IMR-90 (cell line): ENCODE measurements around the gene GLIS1. TPM values are rescaled to one million over a fixed set of nuclear protein-coding genes. Genes with fewer than 3 reads are reported as not detected.

ENCODE experiments used
- ATAC-seq: fragments of 200-7000 bp; cut with Tn5 transposase; 2 replicates; pipeline ENCODE4 v1.9.1; 2020; ENCODE audit warnings: low read depth, mild to moderate bottlenecking, moderate library complexity
- BruUV-seq: library from RNA; stranded (reverse); fragments of 400-500 nt; replicated peaks from 2 replicates; lab custom pipeline; 2021; lab: Mats Ljungman, UMichigan
- CTCF ChIA-PET: fragments of 300-600 bp; formaldehyde crosslinking; extraction: SDS; loops from one replicate; lab custom pipeline; 2021; ENCODE audit warnings: antibody characterized with exemption; lab: Yijun Ruan, JAX
- POLR2A ChIA-PET: fragments of 300-600 bp; sonication (Branson Sonifier 250); formaldehyde crosslinking; loops from one replicate; lab custom pipeline; 2022; ENCODE audit warnings: antibody characterized with exemption; ENCODE audit not compliant: unreplicated experiment; lab: Charles Lee
- DNase-seq: peaks from one replicate; pipeline ENCODE4 v3.0.0; 2013
- H2AFZ ChIP-seq: replicated peaks from 2 replicates; pipeline ENCODE3; 2013; ENCODE audit warnings: low read length, mild to moderate bottlenecking; ENCODE audit not compliant: poor library complexity
- H2AK5ac ChIP-seq: 2 replicates; pipeline ENCODE4 v1.6.1; 2013; ENCODE audit warnings: low read depth, low read length, inconsistent platforms
- H2AK9ac ChIP-seq: replicated peaks from 2 replicates; pipeline ENCODE3; 2013; ENCODE audit warnings: mild to moderate bottlenecking, low read depth, low read length, moderate library complexity; ENCODE audit not compliant: poor library complexity
- H2BK120ac ChIP-seq: 2 replicates; pipeline ENCODE4 v1.6.1; 2013; ENCODE audit warnings: low read depth, low read length, inconsistent platforms
- H2BK15ac ChIP-seq: 3 replicates; pipeline ENCODE4 v1.6.1; 2013; ENCODE audit warnings: low read depth, low read length, inconsistent platforms
- H2BK20ac ChIP-seq: 2 replicates; pipeline ENCODE4 v1.6.1; 2013; ENCODE audit warnings: low read depth, mild to moderate bottlenecking, inconsistent platforms, low read length, moderate library complexity
- H2BK5ac ChIP-seq: 2 replicates; pipeline ENCODE4 v1.6.1; 2013; ENCODE audit warnings: mild to moderate bottlenecking, low read depth, low read length, inconsistent platforms; ENCODE audit not compliant: poor library complexity, severe bottlenecking
- H3K14ac ChIP-seq: replicated peaks from 2 replicates; pipeline ENCODE4 v1.6.1; 2013; ENCODE audit warnings: low read depth, low read length, inconsistent platforms
- H3K18ac ChIP-seq: 2 replicates; pipeline ENCODE4 v1.6.1; 2013; ENCODE audit warnings: low read depth, low read length, control low read depth
- H3K23ac ChIP-seq: 2 replicates; pipeline ENCODE4 v1.6.1; 2013; ENCODE audit warnings: low read depth, low read length, inconsistent platforms
- H3K27ac ChIP-seq: 2 replicates; pipeline ENCODE4 v1.5.1; 2013; ENCODE audit warnings: mild to moderate bottlenecking, control low read depth, low read length; ENCODE audit not compliant: insufficient read depth
- H3K27me3 ChIP-seq: 2 replicates; pipeline ENCODE4 v1.6.1; 2013; ENCODE audit warnings: low read length; ENCODE audit not compliant: control insufficient read depth, insufficient read depth
- H3K36me3 ChIP-seq: 2 replicates; pipeline ENCODE4 v1.6.1; 2013; ENCODE audit warnings: low read length, mixed read lengths; ENCODE audit not compliant: control insufficient read depth, insufficient read depth
- H3K4ac ChIP-seq: 2 replicates; pipeline ENCODE4 v1.6.1; 2013; ENCODE audit warnings: low read depth, low read length, inconsistent platforms
- H3K4me1 ChIP-seq: 2 replicates; pipeline ENCODE4 v1.6.1; 2013; ENCODE audit warnings: low read length, mixed read lengths; ENCODE audit not compliant: control insufficient read depth, insufficient read depth
- H3K4me2 ChIP-seq: 2 replicates; pipeline ENCODE4 v1.6.1; 2013; ENCODE audit warnings: low read depth, mild to moderate bottlenecking, control low read depth, low read length, moderate library complexity
- H3K4me3 ChIP-seq: 2 replicates; pipeline ENCODE4 v1.5.1; 2013; ENCODE audit warnings: low read depth, mild to moderate bottlenecking, control low read depth, low read length, moderate library complexity; ENCODE audit not compliant: insufficient read depth
- H3K56ac ChIP-seq: 2 replicates; pipeline ENCODE4 v1.6.1; 2013; ENCODE audit warnings: low read length, inconsistent platforms; ENCODE audit not compliant: insufficient read depth; ENCODE audit errors: extremely low read depth
- H3K79me1 ChIP-seq, 2 experiments: 2 replicates each; pipeline ENCODE4 v1.6.1; 2013; ENCODE audit warnings: low read length in 2 of 2, inconsistent platforms in 1 of 2, low read depth in 1 of 2
- H3K9ac ChIP-seq: 2 replicates; pipeline ENCODE4 v1.6.1; 2013; ENCODE audit warnings: low read depth, low read length, control low read depth
- H3K9me1 ChIP-seq: 2 replicates; pipeline ENCODE4 v1.6.1; 2013; ENCODE audit warnings: low read length, inconsistent platforms; ENCODE audit not compliant: insufficient read depth
- H3K9me3 ChIP-seq: 2 replicates; pipeline ENCODE4 v1.6.1; 2013; ENCODE audit warnings: low read length; ENCODE audit not compliant: control insufficient read depth, insufficient read depth
- H4K20me1 ChIP-seq: 2 replicates; pipeline ENCODE4 v1.6.1; 2013; ENCODE audit warnings: low read length, inconsistent platforms; ENCODE audit not compliant: insufficient read depth
- H4K5ac ChIP-seq: 2 replicates; pipeline ENCODE4 v1.6.1; 2013; ENCODE audit warnings: mild to moderate bottlenecking, low read depth, low read length, control low read depth
- H4K8ac ChIP-seq, 2 experiments: 2 replicates each; pipeline ENCODE4 v1.6.1; 2013; ENCODE audit warnings: low read depth in 2 of 2, low read length in 2 of 2, control low read depth in 1 of 2, inconsistent platforms in 1 of 2
- H4K91ac ChIP-seq: 2 replicates; pipeline ENCODE4 v1.6.1; 2013; ENCODE audit warnings: low read depth, low read length, inconsistent platforms; ENCODE audit not compliant: insufficient read depth
- BHLHE40 ChIP-seq: fragments of 150-350 bp; IDR thresholded peaks from 2 replicates; pipeline ENCODE4 v1.6.1; 2016; ENCODE audit warnings: mild to moderate bottlenecking, low read depth, low read length
- CEBPB ChIP-seq: IDR thresholded peaks from 2 replicates; pipeline ENCODE4 v1.6.1; 2012; ENCODE audit warnings: low read depth, low read length, improper control_type of control experiment
- CHD1 ChIP-seq: IDR thresholded peaks from 2 replicates; pipeline ENCODE4 v1.6.1; 2012; ENCODE audit warnings: low read depth, low read length, improper control_type of control experiment
- FOS ChIP-seq: fragments of 150-350 bp; IDR thresholded peaks from 2 replicates; pipeline ENCODE4 v1.6.1; 2016; ENCODE audit warnings: low read depth, low read length
- MAFK ChIP-seq: IDR thresholded peaks from 2 replicates; pipeline ENCODE4 v1.6.1; 2012; ENCODE audit warnings: low read depth, low read length, improper control_type of control experiment
- MAZ ChIP-seq: IDR thresholded peaks from 2 replicates; pipeline ENCODE4 v1.6.1; 2012; ENCODE audit warnings: low read depth, mild to moderate bottlenecking, low read length, improper control_type of control experiment, moderate library complexity, borderline replicate concordance
- MXI1 ChIP-seq: IDR thresholded peaks from 2 replicates; pipeline ENCODE4 v1.6.1; 2012; ENCODE audit warnings: low read depth, mild to moderate bottlenecking, low read length, moderate library complexity, borderline replicate concordance
- NFE2L2 ChIP-seq: fragments of 150-350 bp; IDR thresholded peaks from 2 replicates; pipeline ENCODE4 v1.6.1; 2016; ENCODE audit warnings: low read depth, mild to moderate bottlenecking, low read length
- POLR2A ChIP-seq: IDR thresholded peaks from 2 replicates; pipeline ENCODE4 v1.6.1; 2012; ENCODE audit warnings: mild to moderate bottlenecking, low read depth, low read length
- RCOR1 ChIP-seq: IDR thresholded peaks from 2 replicates; pipeline ENCODE4 v1.6.1; 2012; ENCODE audit warnings: mild to moderate bottlenecking, low read length, improper control_type of control experiment; ENCODE audit not compliant: insufficient replicate concordance
- SMC3 ChIP-seq: fragments of 150-350 bp; IDR thresholded peaks from 2 replicates; pipeline ENCODE4 v1.6.1; 2016; ENCODE audit warnings: low read depth, mild to moderate bottlenecking, antibody characterized with exemption, low read length, moderate library complexity
- USF2 ChIP-seq: fragments of 150-350 bp; IDR thresholded peaks from 2 replicates; pipeline ENCODE4 v1.6.1; 2017; ENCODE audit warnings: mild to moderate bottlenecking, antibody characterized with exemption, low read length, low read depth
- WGBS, 2 experiments: methylation state at CpG; one replicate each; pipeline versions ENCODE4 v1.1.5 to v1.1.7; 2013; ENCODE audit warnings: missing lambda C conversion rate in 2 of 2; ENCODE audit not compliant: insufficient read length in 1 of 2; ENCODE audit errors: extremely low coverage in 2 of 2; 5-methylcytosine and 5-hydroxymethylcytosine counted together
- dilution Hi-C: fragments of 300-500 bp; cut with HindIII; formaldehyde crosslinking; loops from one replicate; pipeline ENCODE4 v1.14.3; 2018; ENCODE audit warnings: low sequenced_read_pairs; ENCODE audit not compliant: unreplicated experiment
- in situ Hi-C: fragments of 300-500 bp; cut with MboI; formaldehyde crosslinking; loops from 3 replicates; pipeline ENCODE4 v1.14.3; 2019; ENCODE audit warnings: low sequenced_read_pairs, inconsistent platforms, mixed read lengths
- intact Hi-C: fragments of 100-400 bp; cut with micrococcal nuclease; formaldehyde crosslinking; loops from 2 replicates; pipeline ENCODE4 v1.10.0; 2022
- polyA plus RNA-seq, 3 experiments: library from polyadenylated mRNA; depleted of rRNA; stranded (reverse); fragments of >200 nt; gene quantifications; 2 replicates each; pipeline ENCODE4 v1.2.3, GENCODE V29; 2012; ENCODE audit warnings: low replicate concordance in 1 of 3
- total RNA-seq: library from RNA; depleted of rRNA; stranded (reverse); fragments of >200 nt; gene quantifications from 2 replicates; pipeline ENCODE4 v1.2.3, GENCODE V29; 2012
- TF ChIP-seq, protein P1 (sequence below): conservative IDR thresholded peaks from 2 replicates; pipeline ENCODE4 v1.5.1; 2012; ENCODE audit warnings: mild to moderate bottlenecking, low read depth, low read length, improper control_type of control experiment

GLIS1 gene
- total and polyA plus RNA-seq, 2 of the 4 experiments (the other 2 are of a cell fraction) = 0.18 to 2.3 TPM

GRCh38 chr1:53580739-53581475, 158.1 kb downstream of the GLIS1 start (continued):
- TF ChIP-seq BHLHE40 (no peak), SMC3 (no peak), POLR2A (no peak), FOS (no peak), NFE2L2 (no peak)

DNA sequence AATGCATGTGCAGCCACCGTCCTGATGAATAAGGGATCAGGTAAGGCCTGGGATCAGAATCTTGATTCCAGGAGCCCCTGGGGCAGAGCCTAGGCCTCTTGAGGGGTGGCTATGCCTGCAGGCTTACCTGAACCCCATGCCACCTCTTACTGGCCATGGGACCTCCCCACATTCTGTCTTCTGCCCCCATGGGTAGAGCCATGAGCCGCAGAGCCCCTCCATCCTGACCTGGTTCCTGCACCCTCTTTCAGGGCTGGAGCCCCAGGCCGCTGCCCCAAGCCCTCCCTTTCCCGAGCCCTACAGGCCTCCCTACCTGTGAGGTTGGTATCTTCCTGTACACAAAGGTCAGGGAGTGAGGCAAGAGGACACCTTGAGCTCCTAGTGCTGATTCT, 159.0 kb downstream of the GLIS1 start:
- H3K4me1 ChIP-seq = peaks cover 4% of the 10 kb centered on the region; the same call in 1 of the 2 replicates
- H4K20me1 ChIP-seq = 0 out of 2 replicates have a peak, but pooled peaks cover 4% of the 10 kb centered on the region
- intact Hi-C loops = no loop called here
- H3K56ac ChIP-seq = no peak overlapping the region
- no peak overlapping the region for H4K5ac ChIP-seq
- no peak overlapping the region for H2AFZ ChIP-seq
- ChIA-PET POLR2A (no interaction called here), CTCF (no interaction called here)
- no peak overlapping the region for H2AK9ac ChIP-seq
- no peak for ATAC-seq
- H2AK5ac ChIP-seq = no peak overlapping the region
- H4K91ac ChIP-seq = no peak overlapping the region
- TF ChIP-seq NFE2L2 (no peak), CEBPB (no peak), CHD1 (no peak), FOS (no peak), MAZ (no peak), USF2 (no peak), POLR2A (no peak), MAFK (no peak), RCOR1 (no peak), MXI1 (no peak)
- TF ChIP-seq, protein P1, sequence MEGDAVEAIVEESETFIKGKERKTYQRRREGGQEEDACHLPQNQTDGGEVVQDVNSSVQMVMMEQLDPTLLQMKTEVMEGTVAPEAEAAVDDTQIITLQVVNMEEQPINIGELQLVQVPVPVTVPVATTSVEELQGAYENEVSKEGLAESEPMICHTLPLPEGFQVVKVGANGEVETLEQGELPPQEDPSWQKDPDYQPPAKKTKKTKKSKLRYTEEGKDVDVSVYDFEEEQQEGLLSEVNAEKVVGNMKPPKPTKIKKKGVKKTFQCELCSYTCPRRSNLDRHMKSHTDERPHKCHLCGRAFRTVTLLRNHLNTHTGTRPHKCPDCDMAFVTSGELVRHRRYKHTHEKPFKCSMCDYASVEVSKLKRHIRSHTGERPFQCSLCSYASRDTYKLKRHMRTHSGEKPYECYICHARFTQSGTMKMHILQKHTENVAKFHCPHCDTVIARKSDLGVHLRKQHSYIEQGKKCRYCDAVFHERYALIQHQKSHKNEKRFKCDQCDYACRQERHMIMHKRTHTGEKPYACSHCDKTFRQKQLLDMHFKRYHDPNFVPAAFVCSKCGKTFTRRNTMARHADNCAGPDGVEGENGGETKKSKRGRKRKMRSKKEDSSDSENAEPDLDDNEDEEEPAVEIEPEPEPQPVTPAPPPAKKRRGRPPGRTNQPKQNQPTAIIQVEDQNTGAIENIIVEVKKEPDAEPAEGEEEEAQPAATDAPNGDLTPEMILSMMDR = no peak
- H4K8ac ChIP-seq = no peak overlapping the region
- no peak overlapping the region for H3K23ac ChIP-seq
- no peak overlapping the region for H3K27ac ChIP-seq
- no peaks in the 10 kb centered on the region for H3K27me3 ChIP-seq
- H3K18ac ChIP-seq = no peak overlapping the region
- H3K9me3 ChIP-seq = no peaks in the 10 kb centered on the region
- H3K9ac ChIP-seq = no peak overlapping the region
- no peak overlapping the region for H3K4me3 ChIP-seq
- no peak overlapping the region for H3K4ac ChIP-seq
- no peak for DNase-seq
- BruUV-seq = no TSS peak
- no peak overlapping the region for H2BK5ac ChIP-seq
- in situ Hi-C loops = no loop called here
- H3K4me2 ChIP-seq = no peak overlapping the region
- H3K9me1 ChIP-seq = peaks cover 13% of the 10 kb centered on the region; the same call in 1 of the 2 replicates
- H2BK20ac ChIP-seq = no peak overlapping the region
- no peak overlapping the region for H3K14ac ChIP-seq
- WGBS, 2 experiments = 80% methylated on average over 1 of the region's 4 CpGs; no CpG with 5 or more reads in 1 of the 2 experiments
- no peaks in the 10 kb centered on the region for H3K79me1 ChIP-seq
- no peak overlapping the region for H2BK15ac ChIP-seq
- dilution Hi-C loops = no loop called here
- no peak overlapping the region for H2BK120ac ChIP-seq
- H3K36me3 ChIP-seq = no peaks in the 10 kb centered on the region; the same call in 1 of the 2 replicates
